PC-3 (cell line): ENCODE results near the gene NXPE2. TPM values are rescaled to one million over a fixed set of nuclear protein-coding genes. Genes with fewer than 3 reads are reported as not detected.
"Not testable (repeated sequence)": the region's sequence is repeated elsewhere in the genome, so short reads cannot be mapped to it uniquely, and the experiment has no call there.

ENCODE experiments used
- ATAC-seq: fragments of 200-7000 bp; cut with Tn5 transposase; 2 replicates; pipeline ENCODE4 v1.9.1; 2020; ENCODE audit warnings: mild to moderate bottlenecking, moderate library complexity
- Bru-seq: library from RNA; stranded (reverse); fragments of 400-500 nt; gene quantifications from one replicate; lab custom pipeline; 2021; lab: Mats Ljungman, UMichigan
- BruChase-seq, 2 experiments: library from RNA; stranded (reverse); fragments of 400-500 nt; gene quantifications; one replicate each; lab custom pipeline; 2021; lab: Mats Ljungman, UMichigan
- BruUV-seq: library from RNA; stranded (reverse); fragments of 400-500 nt; replicated peaks from 2 replicates; lab custom pipeline; 2021; lab: Mats Ljungman, UMichigan
- CTCF ChIA-PET: fragments of 300-600 bp; sonication (Branson Sonifier 250); formaldehyde crosslinking; loops from one replicate; lab custom pipeline; 2022; ENCODE audit warnings: antibody characterized with exemption; lab: Charles Lee
- POLR2A ChIA-PET: fragments of 300-600 bp; sonication (Branson Sonifier 250); formaldehyde crosslinking; loops from one replicate; lab custom pipeline; 2022; ENCODE audit warnings: antibody characterized with exemption; ENCODE audit not compliant: unreplicated experiment; lab: Charles Lee
- DNase-seq: peaks from one replicate; pipeline ENCODE4 v3.0.0-alpha.2; 2015
- H2AFZ ChIP-seq: fragments of 300-600 bp; sonication (generic); 2 replicates; pipeline ENCODE4 v1.6.0; 2016; ENCODE audit warnings: antibody characterized with exemption, low read length
- H3F3A ChIP-seq: fragments of 300-600 bp; sonication (generic); one replicate; pipeline ENCODE4 v1.6.0; 2017; ENCODE audit warnings: antibody characterized with exemption, low read length, control low read depth, mild to moderate bottlenecking; ENCODE audit not compliant: unreplicated experiment
- H3K27ac ChIP-seq: fragments of 300-600 bp; sonication (generic); 2 replicates; pipeline ENCODE4 v1.5.1; 2016; ENCODE audit warnings: mild to moderate bottlenecking, low read length
- H3K27me3 ChIP-seq: fragments of 300-600 bp; sonication (generic); 2 replicates; pipeline ENCODE4 v1.6.1; 2016; ENCODE audit warnings: low read length, mixed read lengths
- H3K36me3 ChIP-seq: fragments of 300-600 bp; sonication (generic); 2 replicates; pipeline ENCODE4 v1.6.1; 2016; ENCODE audit warnings: low read depth, mixed run types, low read length, mixed read lengths
- H3K4me1 ChIP-seq: fragments of 300-600 bp; sonication (generic); 2 replicates; pipeline ENCODE4 v1.5.1; 2016; ENCODE audit warnings: low read length; ENCODE audit not compliant: insufficient read depth
- H3K4me2 ChIP-seq: fragments of 300-600 bp; sonication (generic); 2 replicates; pipeline ENCODE4 v1.6.0; 2016; ENCODE audit warnings: low read length
- H3K4me3 ChIP-seq: fragments of 300-600 bp; sonication (generic); 2 replicates; pipeline ENCODE4 v1.5.1; 2016; ENCODE audit warnings: mild to moderate bottlenecking, low read length, mixed read lengths
- H3K79me2 ChIP-seq: fragments of 300-600 bp; sonication (generic); 2 replicates; pipeline ENCODE4 v1.6.1; 2017; ENCODE audit warnings: low read length, mixed read lengths
- H3K9ac ChIP-seq: fragments of 300-600 bp; sonication (generic); 2 replicates; pipeline ENCODE4 v1.6.0; 2016; ENCODE audit warnings: mild to moderate bottlenecking, low read length
- H3K9me2 ChIP-seq: fragments of 300-600 bp; sonication (generic); replicated peaks from 2 replicates; pipeline ENCODE4 v1.6.1; 2016; ENCODE audit warnings: mixed run types, low read length, mixed read lengths
- H3K9me3 ChIP-seq: fragments of 300-600 bp; sonication (generic); 2 replicates; pipeline ENCODE4 v1.6.1; 2016; ENCODE audit warnings: low read length, mixed read lengths
- H4K20me1 ChIP-seq: fragments of 300-600 bp; sonication (generic); 2 replicates; pipeline ENCODE4 v1.6.1; 2016; ENCODE audit warnings: low read length, mixed read lengths
- CTCF ChIP-seq: fragments of 300-600 bp; sonication (generic); conservative IDR thresholded peaks from 2 replicates; pipeline ENCODE4 v1.5.1; 2017; ENCODE audit warnings: antibody characterized with exemption, low read depth, mild to moderate bottlenecking, low read length
- EZH2 ChIP-seq: fragments of 300-600 bp; sonication (generic); IDR thresholded peaks from one replicate; pipeline ENCODE4 v1.6.1; 2017; ENCODE audit warnings: antibody characterized with exemption, mild to moderate bottlenecking, low read length; ENCODE audit not compliant: unreplicated experiment
- EZH2phosphoT487 ChIP-seq: fragments of 300-600 bp; sonication (generic); IDR thresholded peaks from 2 replicates; pipeline ENCODE4 v1.6.1; 2018; ENCODE audit warnings: mild to moderate bottlenecking, antibody characterized with exemption, low read length, borderline replicate concordance
- intact Hi-C: fragments of 100-400 bp; cut with micrococcal nuclease; formaldehyde crosslinking; loops from 2 replicates; pipeline ENCODE4 v1.9.0; 2023
- long read RNA-seq: library from polyadenylated mRNA; unstranded; transcript quantifications from one replicate; pipeline ENCODE4 v2.0.0, GENCODE V29; 2021; ENCODE audit not compliant: unreplicated experiment
- total RNA-seq: library from RNA; depleted of rRNA; stranded (reverse); fragments of >200 nt; gene quantifications from 2 replicates; pipeline ENCODE4 v1.2.3, GENCODE V29; 2014; rRNA removed

NXPE2 gene
- total RNA-seq (not detected in 2 replicates), Bru-seq, nascent RNA (percentile 11 among the genes with signal in this experiment), BruChase-seq, experiment 1, labeled RNA remaining after a 6-hour chase (percentile 17 among the genes with signal in this experiment), BruChase-seq, experiment 2, labeled RNA remaining after a 2-hour chase (percentile 13 among the genes with signal in this experiment)
- long read RNA-seq, result 0 reads

- Histone ChIP-seq H3F3A (no peaks in the 10 kb centered on the region), H3K4me2 (peak within 1 kb of the TSS; percentile 30), H3K9me3 (peaks cover 12% of the 10 kb centered on the region), H3K27me3 (no peaks in the 10 kb centered on the region), H3K9ac (no peak within 1 kb of the TSS), H2AFZ (no peak within 1 kb of the TSS; the same call in 1 of the 2 replicates), H3K4me3 (no peak within 1 kb of the TSS), H3K9me2 (no peaks in the 10 kb centered on the region), H3K36me3 (no peaks in the 10 kb centered on the region), H4K20me1 (no peaks in the 10 kb centered on the region), H3K79me2 (no peaks in the 10 kb centered on the region), H3K4me1 (peaks cover 9% of the 10 kb centered on the region), H3K27ac (peak within 1 kb of the TSS; percentile 69)
- TF ChIP-seq EZH2 (no peak), CTCF (no peak), EZH2phosphoT487 (no peak)
- DNase-seq (peak; percentile 79), ATAC-seq (peak; percentile 76)
- ChIA-PET POLR2A (interaction anchor here (0.6 kb wide), 1 partner anchor 116 kb away, joined by 5 read pairs; no protein-coding TSS in a partner anchor), CTCF (no interaction called here)
- no TSS peak for BruUV-seq
- intact Hi-C loops, result no loop called here
Measured at GRCh38 chr11:114678125-114679036, at the start of gene NXPE2. Gene NXPE2 (plus strand): TSS chr11:114678527. CDS start chr11:114678576, 49 bp downstream.

GRCh38 chr11:114631445-114631965 lies 46.8 kb upstream of the NXPE2 start:
- ATAC-seq, intact Hi-C loops: not testable (repeated sequence)

GRCh38 chr11:114639440-114639839 lies 38.9 kb upstream of the NXPE2 start:
- H3F3A ChIP-seq, POLR2A ChIA-PET, H3K27me3 ChIP-seq, H3K4me2 ChIP-seq, ATAC-seq, H2AFZ ChIP-seq, H3K4me3 ChIP-seq, DNase-seq, H3K9me2 ChIP-seq, H3K79me2 ChIP-seq, H3K27ac ChIP-seq, BruUV-seq, H3K4me1 ChIP-seq, CTCF ChIA-PET, intact Hi-C loops, H3K9me3 ChIP-seq, H3K36me3 ChIP-seq, H3K9ac ChIP-seq, H4K20me1 ChIP-seq: not testable (repeated sequence)

More at GRCh38 chr11:114631445-114631965, 46.8 kb upstream of the NXPE2 start:
- H3K79me2 ChIP-seq, H2AFZ ChIP-seq, H3K4me3 ChIP-seq, BruUV-seq, H3K4me1 ChIP-seq, H3K9me2 ChIP-seq, POLR2A ChIA-PET, H3K9me3 ChIP-seq, CTCF ChIA-PET, H3K4me2 ChIP-seq, H3K27me3 ChIP-seq, H3K36me3 ChIP-seq, H3K9ac ChIP-seq, DNase-seq, H3F3A ChIP-seq, H3K27ac ChIP-seq, H4K20me1 ChIP-seq: not testable (repeated sequence)
